GM18517 (cell line): ENCODE data around the gene MSRB3.

Experiments used
- ATAC-seq: cut with Tn5 transposase; IDR thresholded peaks from one replicate; pipeline ENCODE4 v1.9.1; 2021; ENCODE audit warnings: mild to moderate bottlenecking, moderate library complexity; ENCODE audit not compliant: unreplicated experiment

MSRB3 gene

GRCh38 chr12:65324551-65324950 is 46.1 kb downstream of the MSRB3 start:
- ATAC-seq, result no peak

DNA sequence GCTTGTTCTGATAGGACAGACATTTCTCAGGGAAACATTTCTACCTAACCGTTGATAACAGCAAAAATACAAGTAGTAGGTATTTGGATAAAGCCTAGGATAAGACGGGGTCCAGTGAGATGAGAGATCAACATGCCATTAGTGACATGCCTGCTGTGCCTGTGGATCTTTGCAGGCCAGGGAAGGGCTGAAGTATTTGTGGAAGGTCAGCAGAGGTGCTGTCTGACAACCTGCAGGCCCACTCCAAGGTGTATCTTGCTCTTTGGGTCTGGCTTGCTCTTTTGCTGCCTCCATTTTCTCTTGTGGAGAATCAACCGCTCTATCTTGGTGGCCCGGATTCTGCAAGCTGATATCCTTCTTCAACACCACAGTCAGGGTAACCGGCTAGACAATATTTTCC is 46.7 kb downstream of the MSRB3 start:
- no peak for ATAC-seq

- ATAC-seq, result no peak
These were observed 48.1 kb downstream of the MSRB3 start for GRCh38 chr12:65326616-65327015.

DNA sequence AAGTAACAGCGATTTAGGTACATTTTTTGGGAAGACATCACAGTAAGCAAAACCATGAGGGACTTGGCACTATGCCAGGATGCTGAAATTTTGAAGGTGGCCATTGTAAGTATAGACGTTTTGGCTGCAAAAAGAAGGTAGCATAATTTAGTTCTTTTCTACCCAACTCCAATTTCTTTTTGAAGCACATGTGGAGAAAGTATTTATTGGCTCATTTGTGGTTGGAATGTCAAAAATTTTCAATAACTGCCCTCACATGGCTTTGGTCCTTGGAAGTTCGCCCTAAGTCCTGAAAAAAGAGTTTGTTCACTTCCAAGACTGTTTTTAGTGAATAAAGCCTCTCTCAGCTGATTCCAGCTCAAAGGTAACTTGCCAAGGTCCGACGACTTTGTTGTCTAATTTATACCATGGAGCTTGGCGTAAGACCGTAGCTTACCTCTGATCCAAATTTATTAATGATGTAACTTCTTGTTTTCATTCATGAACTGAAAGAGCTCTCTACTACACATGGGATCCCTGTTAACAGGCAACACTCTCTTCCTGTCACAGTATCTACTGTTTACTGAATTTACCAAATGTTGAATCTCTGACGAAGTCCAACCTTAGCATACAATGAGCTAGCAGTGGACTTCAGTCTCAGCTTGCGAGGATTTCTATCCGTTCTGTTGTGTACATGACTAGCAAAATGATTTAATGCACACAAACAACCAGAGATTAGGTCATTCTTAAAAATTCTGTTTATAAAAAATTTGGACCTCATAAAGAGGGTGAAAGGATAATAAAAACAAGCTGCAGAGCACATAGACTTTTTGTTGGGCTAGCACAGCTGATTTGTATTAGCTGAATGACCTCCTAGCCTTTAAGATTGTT is 49.0 kb downstream of the MSRB3 start:
- ATAC-seq, result no peak

- ATAC-seq, result no peak
These were observed 51.2 kb downstream of the MSRB3 start for GRCh38 chr12:65329721-65330120.

- ATAC-seq, result no peak
These were observed 51.8 kb downstream of the MSRB3 start for GRCh38 chr12:65330331-65330730.

GRCh38 chr12:65331456-65331855 is 53.0 kb downstream of the MSRB3 start:
- ATAC-seq, result no peak

DNA sequence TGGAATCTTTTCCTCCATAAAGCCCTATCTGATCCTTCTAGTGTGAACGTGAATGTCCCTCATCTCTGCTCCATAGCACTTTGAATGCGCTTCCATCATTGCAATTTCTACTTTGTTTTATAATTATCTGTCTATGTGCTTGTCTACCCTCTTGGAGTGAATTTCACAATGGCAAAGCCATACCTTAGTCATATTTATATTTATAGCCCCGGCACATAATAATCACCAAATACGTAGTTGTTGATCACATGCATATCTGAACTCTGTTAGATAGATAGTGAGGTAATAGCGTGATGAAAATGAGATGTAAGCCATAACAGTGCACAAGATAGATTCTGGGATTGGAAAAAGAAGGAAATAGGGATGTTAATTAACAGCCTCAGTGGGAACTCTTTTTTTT is 55.2 kb downstream of the MSRB3 start:
- no peak for ATAC-seq

DNA sequence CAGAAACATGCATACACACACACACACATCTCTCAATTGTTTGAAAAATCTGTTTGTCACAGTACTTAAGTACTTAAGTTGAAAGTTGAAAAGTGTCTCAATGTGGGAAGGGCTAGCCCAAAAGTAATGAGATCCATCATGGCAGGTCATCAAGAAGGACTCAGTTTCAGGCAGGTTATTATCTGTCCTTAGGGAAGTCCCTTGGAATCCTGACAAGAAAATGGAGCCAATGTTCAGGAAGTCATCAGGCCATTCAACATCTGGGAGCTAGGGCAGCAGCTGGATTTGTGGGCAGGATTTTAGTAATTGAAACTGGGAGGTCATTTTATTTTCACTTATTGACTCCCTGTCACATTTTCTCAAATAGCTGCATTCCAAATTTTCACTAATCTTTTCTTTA is 56.0 kb downstream of the MSRB3 start:
- no peak for ATAC-seq

GRCh38 chr12:65335021-65335714 is 56.7 kb downstream of the MSRB3 start:
- ATAC-seq, result no peak

- ATAC-seq, result no peak
These were observed 57.5 kb downstream of the MSRB3 start for GRCh38 chr12:65335981-65336380.

DNA sequence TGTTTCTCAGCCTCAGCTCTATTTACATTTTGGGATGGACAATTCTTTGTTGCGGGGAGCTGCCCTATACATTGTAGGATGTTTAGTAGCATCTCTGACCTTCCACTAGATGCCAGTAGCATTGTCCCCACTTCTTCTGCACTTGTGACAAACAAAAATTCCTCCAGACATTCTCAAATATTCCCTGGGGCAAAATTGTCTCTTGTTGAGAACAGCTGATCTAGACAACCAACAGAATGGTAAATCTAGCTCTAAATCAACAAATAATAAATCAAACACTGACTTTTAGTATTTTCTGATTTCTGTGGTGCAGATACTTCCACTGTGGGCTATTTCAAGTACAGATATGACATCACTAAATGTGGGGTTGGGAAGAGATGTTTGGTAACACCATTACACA is 60.7 kb downstream of the MSRB3 start:
- ATAC-seq, result no peak

DNA sequence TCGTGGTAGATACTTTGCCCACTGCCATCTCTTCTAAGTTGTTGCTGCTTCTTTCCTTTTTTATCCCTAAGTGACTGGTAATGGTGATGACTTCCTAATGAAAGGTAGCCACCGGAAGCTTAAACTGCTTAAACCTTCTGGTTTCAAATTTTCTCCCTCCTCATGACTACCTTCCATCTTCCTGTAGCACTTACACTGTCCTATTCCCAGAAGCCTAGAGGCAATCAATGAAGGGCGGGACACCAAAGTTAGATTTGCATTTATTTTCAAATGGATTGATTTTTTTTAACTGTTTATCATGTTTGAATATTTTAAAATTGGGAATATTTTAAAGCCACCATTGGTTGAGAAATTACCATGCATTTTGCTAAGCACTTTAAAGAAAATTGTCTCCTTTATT is 64.7 kb downstream of the MSRB3 start:
- no peak for ATAC-seq

DNA sequence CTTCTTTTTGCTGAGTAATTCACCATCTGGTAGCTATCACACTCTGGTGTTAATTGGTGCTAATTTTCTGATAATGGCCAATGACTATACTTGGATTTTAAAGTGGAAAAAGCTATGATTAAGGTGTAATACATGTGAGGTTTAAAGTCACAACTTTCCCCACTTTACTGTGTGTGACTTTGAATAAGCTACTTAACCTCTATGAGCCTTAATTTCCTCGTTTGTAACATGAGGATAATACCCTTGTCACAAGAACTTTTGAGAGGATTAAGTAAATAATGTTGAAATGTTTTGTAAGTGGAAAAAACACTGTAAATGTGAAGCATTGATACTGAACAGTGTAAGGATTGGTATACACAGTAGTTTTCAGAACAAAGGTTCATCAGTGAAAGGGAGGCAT is 65.3 kb downstream of the MSRB3 start:
- ATAC-seq, result no peak

GRCh38 chr12:65355461-65355860 is 77.0 kb downstream of the MSRB3 start:
- ATAC-seq, result no peak

GRCh38 chr12:65362234-65363031 is 84.0 kb downstream of the MSRB3 start:
- no peak for ATAC-seq

GRCh38 chr12:65364046-65364445 is 85.6 kb downstream of the MSRB3 start:
- ATAC-seq, result no peak

GRCh38 chr12:65367396-65367795 is 88.9 kb downstream of the MSRB3 start:
- no peak for ATAC-seq

DNA sequence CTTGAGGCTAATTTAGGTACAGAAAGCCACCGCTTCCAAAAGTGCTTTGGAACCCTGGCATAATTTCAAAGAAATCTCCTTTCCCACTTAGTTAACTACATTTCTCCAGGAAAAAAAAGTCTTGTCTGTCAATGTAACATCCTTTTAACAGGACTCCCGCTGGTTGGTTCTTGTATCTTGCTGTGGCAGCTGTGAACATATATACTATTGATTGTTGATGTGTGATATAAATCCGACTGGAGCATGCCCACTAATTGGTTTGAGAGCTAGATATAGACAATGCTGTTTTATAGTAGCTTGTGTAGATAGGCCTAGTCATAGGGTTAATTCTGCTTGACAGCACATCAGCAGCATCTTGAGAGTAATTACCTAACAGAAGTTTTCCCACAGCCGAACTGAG is 89.6 kb downstream of the MSRB3 start:
- no peak for ATAC-seq

GRCh38 chr12:65372574-65372973 is 94.1 kb downstream of the MSRB3 start:
- ATAC-seq, result no peak

DNA sequence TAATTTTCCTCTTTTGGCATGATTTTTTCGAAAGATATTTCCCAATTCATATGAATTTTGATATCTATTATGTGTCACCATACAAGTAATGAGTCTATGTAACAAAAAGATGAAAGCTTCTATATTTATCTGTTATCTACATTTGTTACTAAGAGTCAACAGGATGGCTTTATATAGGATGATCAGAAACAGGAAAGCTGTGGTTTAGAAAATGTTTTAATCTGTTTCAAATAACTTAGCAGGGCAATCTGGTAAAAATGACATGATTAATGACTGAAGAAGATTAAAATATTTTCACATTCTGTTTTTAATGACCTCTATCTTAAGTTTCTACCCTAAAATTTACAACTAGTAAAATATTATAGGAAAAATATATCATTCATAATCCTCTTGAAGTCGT is 105.8 kb downstream of the MSRB3 start:
- ATAC-seq, result no peak

- ATAC-seq, result no peak
These were observed 108.9 kb downstream of the MSRB3 start for GRCh38 chr12:65387396-65387795.
